ENCODE results near the gene PP2D1.

DNA sequence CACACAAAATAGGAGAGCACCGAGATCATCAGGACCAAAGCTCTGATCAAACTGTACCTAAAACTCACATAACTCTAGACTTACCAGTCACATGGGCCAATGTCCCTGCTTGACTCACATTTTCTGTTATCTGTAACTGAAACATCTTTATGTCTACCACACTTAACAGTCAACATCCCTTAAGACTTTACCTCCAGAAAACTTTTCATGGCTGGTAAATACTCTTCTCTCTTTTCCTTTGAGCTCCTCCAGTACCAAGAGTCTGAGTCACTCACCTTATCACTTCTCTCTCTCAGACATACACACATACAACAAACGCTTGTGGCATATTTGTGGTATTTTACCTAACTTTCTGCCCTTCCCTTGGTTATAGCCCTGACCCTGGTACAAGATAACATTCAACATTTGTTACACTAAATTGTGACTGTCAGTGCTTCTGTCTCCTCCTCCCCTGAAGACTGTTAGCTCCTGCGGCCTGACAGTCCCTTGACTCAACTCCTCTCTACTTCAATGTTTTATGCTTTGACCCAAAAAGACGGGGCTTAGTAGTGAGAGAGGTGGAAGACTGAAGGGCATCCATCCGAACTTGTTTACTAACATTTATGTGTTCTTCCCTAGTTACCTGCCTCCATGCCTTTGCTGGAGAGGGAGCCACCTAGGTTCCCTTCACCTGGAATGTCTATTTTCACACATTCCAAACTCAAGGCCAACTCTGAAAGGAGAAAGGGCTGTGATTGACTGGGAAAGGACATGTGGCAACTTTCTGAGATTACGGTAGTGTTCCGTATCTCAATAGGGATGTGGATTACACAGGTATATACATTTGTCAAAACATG lies 74.4 kb downstream of the PP2D1 start:
- no peak for TF ChIP-seq MAFK (IDR thresholded peaks at IDR 0.05; ENCODE audit: partially characterized antibody)
- TF ChIP-seq, protein P1, sequence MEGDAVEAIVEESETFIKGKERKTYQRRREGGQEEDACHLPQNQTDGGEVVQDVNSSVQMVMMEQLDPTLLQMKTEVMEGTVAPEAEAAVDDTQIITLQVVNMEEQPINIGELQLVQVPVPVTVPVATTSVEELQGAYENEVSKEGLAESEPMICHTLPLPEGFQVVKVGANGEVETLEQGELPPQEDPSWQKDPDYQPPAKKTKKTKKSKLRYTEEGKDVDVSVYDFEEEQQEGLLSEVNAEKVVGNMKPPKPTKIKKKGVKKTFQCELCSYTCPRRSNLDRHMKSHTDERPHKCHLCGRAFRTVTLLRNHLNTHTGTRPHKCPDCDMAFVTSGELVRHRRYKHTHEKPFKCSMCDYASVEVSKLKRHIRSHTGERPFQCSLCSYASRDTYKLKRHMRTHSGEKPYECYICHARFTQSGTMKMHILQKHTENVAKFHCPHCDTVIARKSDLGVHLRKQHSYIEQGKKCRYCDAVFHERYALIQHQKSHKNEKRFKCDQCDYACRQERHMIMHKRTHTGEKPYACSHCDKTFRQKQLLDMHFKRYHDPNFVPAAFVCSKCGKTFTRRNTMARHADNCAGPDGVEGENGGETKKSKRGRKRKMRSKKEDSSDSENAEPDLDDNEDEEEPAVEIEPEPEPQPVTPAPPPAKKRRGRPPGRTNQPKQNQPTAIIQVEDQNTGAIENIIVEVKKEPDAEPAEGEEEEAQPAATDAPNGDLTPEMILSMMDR (IDR thresholded peaks at IDR 0.05): no peak
- no peak for TF ChIP-seq POLR2A (IDR thresholded peaks at IDR 0.05; ENCODE audit: low read length)
- TF ChIP-seq POLR2AphosphoS2 (conservative IDR thresholded peaks at IDR 0.05; ENCODE audit: low read length): no peak
- TF ChIP-seq EP300 (IDR thresholded peaks at IDR 0.05): no peak
- no peak for TF ChIP-seq PHF8 (IDR thresholded peaks at IDR 0.05; ENCODE audit: borderline replicate concordance, low read depth)
- TF ChIP-seq, protein P2, sequence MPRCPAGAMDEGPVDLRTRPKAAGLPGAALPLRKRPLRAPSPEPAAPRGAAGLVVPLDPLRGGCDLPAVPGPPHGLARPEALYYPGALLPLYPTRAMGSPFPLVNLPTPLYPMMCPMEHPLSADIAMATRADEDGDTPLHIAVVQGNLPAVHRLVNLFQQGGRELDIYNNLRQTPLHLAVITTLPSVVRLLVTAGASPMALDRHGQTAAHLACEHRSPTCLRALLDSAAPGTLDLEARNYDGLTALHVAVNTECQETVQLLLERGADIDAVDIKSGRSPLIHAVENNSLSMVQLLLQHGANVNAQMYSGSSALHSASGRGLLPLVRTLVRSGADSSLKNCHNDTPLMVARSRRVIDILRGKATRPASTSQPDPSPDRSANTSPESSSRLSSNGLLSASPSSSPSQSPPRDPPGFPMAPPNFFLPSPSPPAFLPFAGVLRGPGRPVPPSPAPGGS (IDR thresholded peaks at IDR 0.05): no peak
- TF ChIP-seq, protein P3, sequence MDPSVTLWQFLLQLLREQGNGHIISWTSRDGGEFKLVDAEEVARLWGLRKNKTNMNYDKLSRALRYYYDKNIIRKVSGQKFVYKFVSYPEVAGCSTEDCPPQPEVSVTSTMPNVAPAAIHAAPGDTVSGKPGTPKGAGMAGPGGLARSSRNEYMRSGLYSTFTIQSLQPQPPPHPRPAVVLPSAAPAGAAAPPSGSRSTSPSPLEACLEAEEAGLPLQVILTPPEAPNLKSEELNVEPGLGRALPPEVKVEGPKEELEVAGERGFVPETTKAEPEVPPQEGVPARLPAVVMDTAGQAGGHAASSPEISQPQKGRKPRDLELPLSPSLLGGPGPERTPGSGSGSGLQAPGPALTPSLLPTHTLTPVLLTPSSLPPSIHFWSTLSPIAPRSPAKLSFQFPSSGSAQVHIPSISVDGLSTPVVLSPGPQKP (IDR thresholded peaks at IDR 0.05; ENCODE audit: low read depth, low read length): no peak
- TF ChIP-seq MAZ (IDR thresholded peaks at IDR 0.05; ENCODE audit: borderline replicate concordance, low read depth, low read length): no peak
